SU-DHL-6 (cell line): ENCODE data around the gene MAP3K19.

ENCODE experiments used
- H2AFZ ChIP-seq: fragments of 200-600 bp; sonication (generic); 2 replicates; pipeline ENCODE4 v1.6.1; 2014; ENCODE audit warnings: low read depth, mild to moderate bottlenecking, moderate library complexity, mixed read lengths, antibody characterized with exemption, low read length; ENCODE audit not compliant: severe bottlenecking
- H3F3A ChIP-seq: fragments of 200-600 bp; shearing (Covaris generic); 2 replicates; pipeline ENCODE4 v1.6.0; 2016; ENCODE audit warnings: antibody characterized with exemption, mild to moderate bottlenecking; ENCODE audit not compliant: insufficient read depth
- H3K27ac ChIP-seq: fragments of 200-600 bp; sonication (generic); 2 replicates; pipeline ENCODE4 v1.5.1; 2016; ENCODE audit warnings: low read depth, mild to moderate bottlenecking, low read length, moderate library complexity, mixed read lengths
- H3K27me3 ChIP-seq: fragments of 200-600 bp; sonication (generic), shearing (Covaris generic); 2 replicates; pipeline ENCODE4 v1.6.0; 2014; ENCODE audit warnings: mild to moderate bottlenecking, low read length
- H3K36me3 ChIP-seq: fragments of 200-600 bp; sonication (generic); 2 replicates; pipeline ENCODE4 v1.6.1; 2014; ENCODE audit warnings: mild to moderate bottlenecking, low read length, mixed read lengths
- H3K4me2 ChIP-seq: fragments of 300-600, 200-600 bp; shearing (Covaris generic), sonication (generic); 2 replicates; pipeline ENCODE4 v1.6.0; 2014; ENCODE audit warnings: low read length, low read depth, mild to moderate bottlenecking; ENCODE audit not compliant: poor library complexity, severe bottlenecking
- H3K4me3 ChIP-seq: fragments of 200-600 bp; sonication (generic); 2 replicates; pipeline ENCODE4 v1.5.1; 2014; ENCODE audit warnings: antibody characterized with exemption, low read length, mild to moderate bottlenecking, mixed read lengths; ENCODE audit not compliant: insufficient read depth, poor library complexity, severe bottlenecking
- H3K79me2 ChIP-seq: fragments of 200-600 bp; sonication (generic); 2 replicates; pipeline ENCODE4 v1.6.1; 2014; ENCODE audit warnings: mild to moderate bottlenecking, low read length, moderate library complexity; ENCODE audit not compliant: insufficient read depth
- H3K9ac ChIP-seq: fragments of 200-600 bp; sonication (generic); 2 replicates; pipeline ENCODE4 v1.7.0; 2014; ENCODE audit warnings: mild to moderate bottlenecking, low read length
- H3K9me2 ChIP-seq: fragments of 200-600 bp; sonication (generic); replicated peaks from 2 replicates; pipeline ENCODE4 v1.6.1; 2014; ENCODE audit warnings: low read length; ENCODE audit not compliant: insufficient read depth
- H3K9me3 ChIP-seq: fragments of 200-600 bp; sonication (generic); 2 replicates; pipeline ENCODE4 v1.6.1; 2014; ENCODE audit warnings: low read length, mixed read lengths; ENCODE audit not compliant: insufficient read depth
- H4K20me1 ChIP-seq: fragments of 200-600 bp; sonication (generic); 2 replicates; pipeline ENCODE4 v1.6.1; 2014; ENCODE audit warnings: low read depth, mild to moderate bottlenecking, antibody characterized with exemption, low read length, moderate library complexity, mixed read lengths
- CTCF ChIP-seq: fragments of 200-600 bp; sonication (generic); IDR thresholded peaks from one replicate; pipeline ENCODE4 v1.5.1; 2017; ENCODE audit warnings: antibody characterized with exemption, mild to moderate bottlenecking, low read length, moderate library complexity; ENCODE audit not compliant: insufficient read depth, poor library complexity, severe bottlenecking
- EZH2phosphoT487 ChIP-seq: fragments of 200-600 bp; sonication (generic), shearing (Covaris generic); conservative IDR thresholded peaks from 2 replicates; pipeline ENCODE4 v1.6.1; 2018; ENCODE audit warnings: mild to moderate bottlenecking, antibody characterized with exemption, low read length, moderate library complexity, mixed read lengths

The MAP3K19 gene

GRCh38 chr2:135011633-135012032 is 35.6 kb downstream of the MAP3K19 start:
- Histone ChIP-seq H3K79me2 (no peaks in the 10 kb centered on the region), H3K9me3 (no peaks in the 10 kb centered on the region), H3K4me3 (no peak overlapping the region), H3K27ac (no peak overlapping the region), H4K20me1 (no peaks in the 10 kb centered on the region), H3K9ac (no peak overlapping the region), H3K9me2 (no peaks in the 10 kb centered on the region), H3K27me3 (no peaks in the 10 kb centered on the region), H3K36me3 (no peaks in the 10 kb centered on the region), H2AFZ (no peak overlapping the region), H3F3A (no peaks in the 10 kb centered on the region), H3K4me2 (no peak overlapping the region)
- TF ChIP-seq EZH2phosphoT487 (no peak), CTCF (no peak)

GRCh38 chr2:135010200-135010942 is 36.9 kb downstream of the MAP3K19 start:
- TF ChIP-seq EZH2phosphoT487 (no peak), CTCF (no peak)
- H2AFZ ChIP-seq = no peak overlapping the region
- no peaks in the 10 kb centered on the region for H3K9me3 ChIP-seq
- H3F3A ChIP-seq = no peaks in the 10 kb centered on the region
- H3K79me2 ChIP-seq = no peaks in the 10 kb centered on the region
- H3K9me2 ChIP-seq = no peaks in the 10 kb centered on the region
- H4K20me1 ChIP-seq = no peaks in the 10 kb centered on the region
- no peak overlapping the region for H3K4me2 ChIP-seq
- H3K36me3 ChIP-seq = no peaks in the 10 kb centered on the region
- no peak overlapping the region for H3K4me3 ChIP-seq
- H3K27ac ChIP-seq = no peak overlapping the region
- H3K27me3 ChIP-seq = no peaks in the 10 kb centered on the region
- no peak overlapping the region for H3K9ac ChIP-seq

GRCh38 chr2:135009339-135009738 is 37.9 kb downstream of the MAP3K19 start:
- H3K9me2 ChIP-seq = no peaks in the 10 kb centered on the region
- H3K79me2 ChIP-seq = no peaks in the 10 kb centered on the region
- no peaks in the 10 kb centered on the region for H3F3A ChIP-seq
- no peaks in the 10 kb centered on the region for H3K36me3 ChIP-seq
- no peaks in the 10 kb centered on the region for H3K27me3 ChIP-seq
- no peak overlapping the region for H3K9ac ChIP-seq
- no peak overlapping the region for H2AFZ ChIP-seq
- H3K4me3 ChIP-seq = no peak overlapping the region
- no peak for TF ChIP-seq CTCF
- no peak for TF ChIP-seq EZH2phosphoT487
- no peaks in the 10 kb centered on the region for H4K20me1 ChIP-seq
- H3K4me2 ChIP-seq = no peak overlapping the region
- H3K9me3 ChIP-seq = no peaks in the 10 kb centered on the region
- H3K27ac ChIP-seq = no peak overlapping the region
